A549 (cell line): Measurements from ENCODE around the gene SYCP3. TPM values are rescaled to one million over a fixed set of nuclear protein-coding genes. Genes with fewer than 3 reads are reported as not detected.

ENCODE experiments used
- ATAC-seq, 2 experiments: fragments of 200-7000 bp in 1 of 2; fragments of >200 bp in 1 of 2; cut with Nextera tagmentation in 1 of 2; cut with Tn5 transposase in 1 of 2; 3 replicates each; pipeline versions ENCODE4 v1.8.0 to v1.9.1; 2018 to 2020; ENCODE audit warnings: mild to moderate bottlenecking in 1 of 2, moderate library complexity in 1 of 2
- CTCF ChIA-PET: fragments of 300-600 bp; sonication (Branson Sonifier 250); formaldehyde crosslinking; extraction: SDS; loops from one replicate; lab custom pipeline; 2021; ENCODE audit warnings: antibody characterized with exemption, inconsistent platforms; lab: Yijun Ruan, JAX
- POLR2A ChIA-PET: fragments of 350-600 bp; formaldehyde crosslinking; extraction: SDS; loops from one replicate; lab custom pipeline; 2021; ENCODE audit warnings: antibody characterized with exemption, inconsistent platforms; lab: Yijun Ruan, JAX
- DNase-seq, 2 experiments: peaks; one replicate each; pipeline versions ENCODE4 v3.0.0 to v3.0.0-alpha.2; 2011 to 2016; ENCODE audit warnings: low read depth in 1 of 2, low spot score in 1 of 2
- FAIRE-seq: peaks from 2 replicates; lab custom pipeline; 2011; peaks lifted over from hg19 to GRCh38; lab: Jason Lieb, UNC
- H3K27ac ChIP-seq, 2 experiments: fragments of >200 bp; sonication (Bioruptor Twin); formaldehyde crosslinking; 3 replicates each; pipeline ENCODE4 v1.5.1; 2016 to 2017
- H3K4me1 ChIP-seq: fragments of >200 bp; sonication (Bioruptor Twin); formaldehyde crosslinking; 3 replicates; pipeline ENCODE4 v1.6.1; 2016
- H3K4me2 ChIP-seq: fragments of >200 bp; sonication (Bioruptor Twin); formaldehyde crosslinking; 3 replicates; pipeline ENCODE4 v1.6.1; 2016
- H3K4me3 ChIP-seq: fragments of >200 bp; sonication (Bioruptor Twin); formaldehyde crosslinking; 3 replicates; pipeline ENCODE4 v1.5.1; 2016
- H3K9me3 ChIP-seq: fragments of >200 bp; sonication (Bioruptor Twin); formaldehyde crosslinking; 3 replicates; pipeline ENCODE4 v1.6.1; 2016
- CBX2 ChIP-seq: fragments of 200-600 bp; sonication (generic); IDR thresholded peaks from 2 replicates; pipeline ENCODE4 v1.6.1; 2016; ENCODE audit warnings: low read depth, mild to moderate bottlenecking, borderline replicate concordance
- EHF ChIP-seq: fragments of 250-450 bp; sonication (Bioruptor Pico); IDR thresholded peaks from 2 replicates; pipeline ENCODE4 v1.5.0; 2020; ENCODE audit warnings: mild to moderate bottlenecking
- EHMT2 ChIP-seq: fragments of 200-600 bp; sonication (generic); IDR thresholded peaks from 2 replicates; pipeline ENCODE4 v1.6.1; 2016; ENCODE audit warnings: antibody characterized with exemption, low read depth, mild to moderate bottlenecking, moderate library complexity
- EP300 ChIP-seq, 2 experiments: fragments of >200 bp; sonication (Bioruptor Twin); formaldehyde crosslinking; IDR thresholded peaks; 2 replicates in 1 of 2; 3 replicates in 1 of 2; pipeline ENCODE4 v1.6.1; 2016 to 2017
- FOSB ChIP-seq: fragments of 250-450 bp; sonication (Bioruptor Pico); IDR thresholded peaks from 2 replicates; pipeline ENCODE4 v1.5.0; 2020; ENCODE audit warnings: mild to moderate bottlenecking, moderate library complexity
- FOSL2 ChIP-seq, 2 experiments: fragments of 450-650 bp in 1 of 2; fragments of >200 bp in 1 of 2; sonication (Bioruptor Twin) in 1 of 2; formaldehyde crosslinking; IDR thresholded peaks; 2 replicates each; pipeline versions ENCODE4 v1.5.0 to v1.6.1; 2016 to 2020; ENCODE audit warnings: mild to moderate bottlenecking in 1 of 2, moderate library complexity in 1 of 2
- GATA3 ChIP-seq: IDR thresholded peaks from 2 replicates; pipeline ENCODE4 v1.6.1; 2012; ENCODE audit warnings: borderline replicate concordance
- JUNB ChIP-seq: fragments of >200 bp; sonication (Bioruptor Twin); formaldehyde crosslinking; IDR thresholded peaks from 2 replicates; pipeline ENCODE4 v1.6.1; 2016
- MAX ChIP-seq: IDR thresholded peaks from 2 replicates; pipeline ENCODE4 v1.6.1; 2012
- NPAS2 ChIP-seq: fragments of 250-450 bp; sonication (Bioruptor Pico); IDR thresholded peaks from 2 replicates; pipeline ENCODE4 v1.8.0; 2022; ENCODE audit warnings: mild to moderate bottlenecking, moderate library complexity, borderline replicate concordance
- PBX3 ChIP-seq: IDR thresholded peaks from 2 replicates; pipeline ENCODE4 v1.6.1; 2012
- POLR2A ChIP-seq: IDR thresholded peaks from 2 replicates; pipeline ENCODE4 v1.6.1; 2012; ENCODE audit warnings: mild to moderate bottlenecking, low read length
- POLR2AphosphoS2 ChIP-seq: conservative IDR thresholded peaks from 2 replicates; pipeline ENCODE4 v1.6.1; 2012; ENCODE audit warnings: low read length, improper control_type of control experiment, inconsistent platforms
- RARB ChIP-seq: fragments of 250-450 bp; sonication (Bioruptor Pico); IDR thresholded peaks from 2 replicates; pipeline ENCODE4 v1.8.0; 2021; ENCODE audit warnings: mild to moderate bottlenecking, moderate library complexity
- REST ChIP-seq: fragments of 200-600 bp; sonication (generic); IDR thresholded peaks from 2 replicates; pipeline ENCODE4 v1.6.1; 2016; ENCODE audit warnings: antibody characterized with exemption, mild to moderate bottlenecking, moderate library complexity
- RFX5 ChIP-seq: fragments of 450-650 bp; IDR thresholded peaks from 2 replicates; pipeline ENCODE4 v1.7.1; 2014; ENCODE audit warnings: antibody characterized with exemption, mild to moderate bottlenecking, moderate library complexity
- SREBF2 ChIP-seq: fragments of 450-650 bp; IDR thresholded peaks from 2 replicates; pipeline ENCODE4 v1.6.1; 2014; ENCODE audit warnings: mild to moderate bottlenecking, moderate library complexity
- TFCP2L1 ChIP-seq: fragments of 250-450 bp; sonication (Bioruptor Pico); IDR thresholded peaks from 2 replicates; pipeline ENCODE4 v1.5.0; 2021; ENCODE audit warnings: mild to moderate bottlenecking
- TP53 ChIP-seq: fragments of 250-450 bp; sonication (Bioruptor Pico); IDR thresholded peaks from 2 replicates; pipeline ENCODE4 v1.5.0; 2021; ENCODE audit warnings: mild to moderate bottlenecking, moderate library complexity
- ZC3H11A ChIP-seq: fragments of 450-650 bp; IDR thresholded peaks from 2 replicates; pipeline ENCODE4 v1.6.1; 2014; ENCODE audit warnings: antibody characterized with exemption, mild to moderate bottlenecking
- ZNF302 ChIP-seq: fragments of 250-450 bp; sonication (Bioruptor Pico); IDR thresholded peaks from 2 replicates; pipeline ENCODE4 v1.9.0; 2021; ENCODE audit warnings: inconsistent platforms, mild to moderate bottlenecking, moderate library complexity
- WGBS: methylation state at CpG from one replicate; pipeline ENCODE4 v1.1.6; 2017; ENCODE audit errors: missing lambda C conversion rate; 5-methylcytosine and 5-hydroxymethylcytosine counted together
- polyA plus RNA-seq, 4 experiments: library from polyadenylated mRNA; depleted of rRNA in 3 of 4; stranded (reverse); fragments of >200 nt; fragmentation: RNase III in 1 of 4; extraction: RNeasy Plus Mini Kit Qiagen cat#74134 plus additional on column Dnase treatment in 1 of 4; gene quantifications; 2 replicates in 3 of 4; 3 replicates in 1 of 4; pipeline ENCODE4 v1.2.3, GENCODE V29; 2011 to 2017

SYCP3 gene
- polyA plus RNA-seq, 2 of the 4 experiments (the other 2 are of a cell fraction), result 0.14 to 0.27 TPM

- no peak for ATAC-seq
- 52% methylated on average over 1 of the region's 1 CpG for WGBS
- 0 out of 3 replicates have a peak, but pooled peaks cover under 1% of the 10 kb centered on the region for H3K4me1 ChIP-seq
- POLR2A ChIA-PET, result no interaction called here
- FAIRE-seq, result no peak
- CTCF ChIA-PET, result no interaction called here
- TF ChIP-seq EHMT2 (no peak), SREBF2 (no peak), MAX (no peak), EHF (CRISPR knock-in tag) (no peak), POLR2AphosphoS2 (no peak), CBX2 (no peak), EP300 (IDR thresholded peaks at IDR 0.05) (no peak), RFX5 (no peak), TFCP2L1 (CRISPR knock-in tag) (no peak), FOSB (CRISPR knock-in tag) (no peak), GATA3 (no peak)
- no peaks in the 10 kb centered on the region for H3K9me3 ChIP-seq
- H3K4me2 ChIP-seq, result no peak overlapping the region
- H3K27ac ChIP-seq, result no peak overlapping the region
- no peak overlapping the region for H3K4me3 ChIP-seq
- DNase-seq, result no peak
These were observed 47.7 kb downstream of the SYCP3 start for GRCh38 chr12:101691503-101692096.

GRCh38 chr12:101690544-101691098 lies 48.6 kb downstream of the SYCP3 start:
- CTCF ChIA-PET, result no interaction called here
- ATAC-seq (no peak), FAIRE-seq (no peak), DNase-seq (no peak)
- H3K4me1 ChIP-seq, result peaks cover 3% of the 10 kb centered on the region; the same call in 1 of the 3 replicates
- H3K9me3 ChIP-seq, result no peaks in the 10 kb centered on the region
- H3K4me3 ChIP-seq, result no peak overlapping the region
- no peak overlapping the region for H3K4me2 ChIP-seq
- POLR2A ChIA-PET, result no interaction called here
- H3K27ac ChIP-seq, result no peak overlapping the region
- TF ChIP-seq JUNB, result no peak
- no peak for TF ChIP-seq RARB (CRISPR knock-in tag)
- no peak for TF ChIP-seq SREBF2
- no peak for TF ChIP-seq POLR2A
- no peak for TF ChIP-seq ZC3H11A
- TF ChIP-seq FOSB (CRISPR knock-in tag), result no peak
- no peak for TF ChIP-seq ZNF302 (CRISPR knock-in tag)
- no peak for TF ChIP-seq EHMT2
- TF ChIP-seq FOSL2 (IDR thresholded peaks at IDR 0.05), result no peak
- no peak for TF ChIP-seq FOSL2 (CRISPR knock-in tag; IDR thresholded peaks at IDR 0.05)
- TF ChIP-seq TP53 (CRISPR knock-in tag), result no peak
- no peak for TF ChIP-seq REST
- TF ChIP-seq NPAS2 (CRISPR knock-in tag), result no peak
- no peak for TF ChIP-seq PBX3
- WGBS, result 33% methylated on average over 3 of the region's 3 CpGs
